GM12892 (cell line): ENCODE results near the gene COQ2.

Source experiments
- POLR2A ChIP-seq: IDR thresholded peaks from 2 replicates; pipeline ENCODE4 v1.6.1; 2011; ENCODE audit warnings: low read depth, low read length, control low read depth
- POLR2AphosphoS5 ChIP-seq: IDR thresholded peaks from 2 replicates; pipeline ENCODE4 v1.6.1; 2011; ENCODE audit warnings: low read depth, low read length, control low read depth
- TAF1 ChIP-seq: IDR thresholded peaks from 2 replicates; pipeline ENCODE4 v1.6.1; 2011; ENCODE audit warnings: low read depth, mild to moderate bottlenecking, control low read depth, low read length, borderline replicate concordance

GRCh38 chr4:83228231-83228630 is 56.4 kb downstream of the COQ2 start:
- TF ChIP-seq POLR2AphosphoS5, result no peak
- TF ChIP-seq TAF1, result no peak
- TF ChIP-seq POLR2A, result no peak
